ENCODE measurements around the gene PTCH1. TPM values are rescaled to one million over a fixed set of nuclear protein-coding genes. Genes with fewer than 3 reads are reported as not detected.

PTCH1 gene
- total RNA-seq, 2 experiments from 2014 or later, result 5.4 to 7.3 TPM

DNA sequence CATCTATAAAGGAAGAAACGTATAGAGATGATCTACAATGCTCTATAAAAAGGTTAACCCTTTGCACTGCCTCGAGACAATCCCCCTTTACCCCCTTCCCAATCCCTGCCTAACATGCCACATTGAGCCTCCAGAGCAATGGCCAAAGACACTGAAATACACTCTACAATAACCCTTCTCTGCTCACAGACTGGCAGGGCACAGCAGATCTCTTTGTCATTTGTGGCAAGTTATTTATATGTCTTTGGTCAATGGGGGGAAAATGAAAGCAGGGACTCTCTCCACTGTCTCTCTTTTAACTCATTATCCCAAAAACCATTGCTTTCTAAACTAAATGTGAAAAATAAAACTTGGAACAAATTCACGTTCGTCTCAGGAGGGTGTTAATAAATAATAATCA, 51.7 kb downstream of the PTCH1 start:
- H3K36me3 Mint-ChIP-seq (ENCODE audit: low read depth), result peaks cover 15% of the 10 kb centered on the region
- peaks cover 30% of the 10 kb centered on the region for H3K4me1 Mint-ChIP-seq (ENCODE audit: low read depth)
- CTCF ChIA-PET, result no interaction called here
- H3K27ac Mint-ChIP-seq, result no peak overlapping the region
- H3K9me3 Mint-ChIP-seq, result no peaks in the 10 kb centered on the region
- DNase-seq (no peak), ATAC-seq (no peak)
- H3K4me3 Mint-ChIP-seq, result no peak overlapping the region
- POLR2A ChIA-PET, result interaction anchor here (1.0 kb wide), 1 partner anchor 29 kb away, joined by 3 read pairs; no protein-coding TSS in a partner anchor
- peaks cover 1% of the 10 kb centered on the region for H3K27me3 Mint-ChIP-seq
- intact Hi-C loops (cut with micrococcal nuclease), result no loop called here
- TF ChIP-seq, protein P1, sequence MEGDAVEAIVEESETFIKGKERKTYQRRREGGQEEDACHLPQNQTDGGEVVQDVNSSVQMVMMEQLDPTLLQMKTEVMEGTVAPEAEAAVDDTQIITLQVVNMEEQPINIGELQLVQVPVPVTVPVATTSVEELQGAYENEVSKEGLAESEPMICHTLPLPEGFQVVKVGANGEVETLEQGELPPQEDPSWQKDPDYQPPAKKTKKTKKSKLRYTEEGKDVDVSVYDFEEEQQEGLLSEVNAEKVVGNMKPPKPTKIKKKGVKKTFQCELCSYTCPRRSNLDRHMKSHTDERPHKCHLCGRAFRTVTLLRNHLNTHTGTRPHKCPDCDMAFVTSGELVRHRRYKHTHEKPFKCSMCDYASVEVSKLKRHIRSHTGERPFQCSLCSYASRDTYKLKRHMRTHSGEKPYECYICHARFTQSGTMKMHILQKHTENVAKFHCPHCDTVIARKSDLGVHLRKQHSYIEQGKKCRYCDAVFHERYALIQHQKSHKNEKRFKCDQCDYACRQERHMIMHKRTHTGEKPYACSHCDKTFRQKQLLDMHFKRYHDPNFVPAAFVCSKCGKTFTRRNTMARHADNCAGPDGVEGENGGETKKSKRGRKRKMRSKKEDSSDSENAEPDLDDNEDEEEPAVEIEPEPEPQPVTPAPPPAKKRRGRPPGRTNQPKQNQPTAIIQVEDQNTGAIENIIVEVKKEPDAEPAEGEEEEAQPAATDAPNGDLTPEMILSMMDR (IDR thresholded peaks at IDR 0.05), result no peak

DNA sequence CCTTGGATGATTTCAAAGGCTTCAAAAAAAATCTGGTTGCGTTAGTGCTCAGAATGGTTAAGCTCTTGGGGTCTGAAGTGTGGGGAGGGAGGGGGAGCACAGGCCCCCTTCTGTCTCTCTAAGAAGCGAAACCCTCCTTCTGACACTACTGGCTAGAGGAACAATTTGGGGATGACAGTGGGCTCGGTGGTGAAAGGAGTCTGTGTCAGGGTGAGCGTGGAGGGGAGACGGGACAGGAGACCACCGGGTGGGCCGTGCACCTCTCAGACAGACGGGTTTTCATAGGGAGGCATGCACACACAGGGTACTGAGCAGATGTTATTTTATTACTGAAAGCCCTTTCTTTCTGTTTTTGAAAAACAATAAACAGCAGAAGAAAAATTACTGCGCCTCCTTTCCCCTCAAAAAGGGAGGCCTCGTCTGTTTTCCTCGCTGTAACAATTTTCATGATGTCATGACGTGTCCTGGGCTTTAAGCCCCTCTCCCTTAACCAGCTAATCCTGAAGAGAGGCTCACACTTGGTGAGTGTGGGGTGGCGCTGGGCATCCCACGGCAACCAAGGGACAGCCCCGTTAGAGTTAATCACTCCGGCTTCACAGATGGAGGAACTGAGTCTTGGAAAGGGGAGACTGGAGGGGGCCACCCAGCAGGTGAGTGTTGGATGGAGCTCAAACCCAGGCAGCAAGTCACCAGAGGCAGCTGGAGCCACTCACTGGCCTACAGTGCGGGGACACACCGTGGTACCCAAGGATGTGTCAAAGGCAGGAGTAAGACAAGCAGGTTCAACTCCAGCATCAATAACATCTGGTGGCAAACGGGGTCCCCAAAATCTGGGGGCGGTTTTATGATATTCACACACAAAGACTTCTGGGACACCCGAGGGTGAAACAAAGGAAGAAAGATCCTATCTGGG, 53.4 kb downstream of the PTCH1 start:
- Mint-ChIP-seq H3K9me3 (no peaks in the 10 kb centered on the region), H3K36me3 (ENCODE audit: low read depth) (peaks cover 12% of the 10 kb centered on the region), H3K27ac (peak overlapping the region; percentile 81), H3K4me3 (peak overlapping the region; percentile 65), H3K4me1 (ENCODE audit: low read depth) (peaks cover 30% of the 10 kb centered on the region), H3K27me3 (peaks cover 1% of the 10 kb centered on the region)
- intact Hi-C loops (cut with micrococcal nuclease), result loop anchor here (5.0 kb wide), 1 partner anchor 39 kb away; no protein-coding TSS in a partner anchor
- ChIA-PET POLR2A (interaction anchor here (0.7 to 2.6 kb wide), 5 partner anchors 13 to 120 kb away, joined by 3 to 10 read pairs (median 4); no protein-coding TSS in a partner anchor), CTCF (interaction anchor here (1.0 to 1.5 kb wide), 4 partner anchors 35 to 754 kb away, joined by 3 to 4 read pairs (median 4); no protein-coding TSS in a partner anchor)
- ATAC-seq, result peak; percentile 14
- TF ChIP-seq, protein P1 (IDR thresholded peaks at IDR 0.05), result no peak
- DNase-seq, result peak; percentile 17

DNA sequence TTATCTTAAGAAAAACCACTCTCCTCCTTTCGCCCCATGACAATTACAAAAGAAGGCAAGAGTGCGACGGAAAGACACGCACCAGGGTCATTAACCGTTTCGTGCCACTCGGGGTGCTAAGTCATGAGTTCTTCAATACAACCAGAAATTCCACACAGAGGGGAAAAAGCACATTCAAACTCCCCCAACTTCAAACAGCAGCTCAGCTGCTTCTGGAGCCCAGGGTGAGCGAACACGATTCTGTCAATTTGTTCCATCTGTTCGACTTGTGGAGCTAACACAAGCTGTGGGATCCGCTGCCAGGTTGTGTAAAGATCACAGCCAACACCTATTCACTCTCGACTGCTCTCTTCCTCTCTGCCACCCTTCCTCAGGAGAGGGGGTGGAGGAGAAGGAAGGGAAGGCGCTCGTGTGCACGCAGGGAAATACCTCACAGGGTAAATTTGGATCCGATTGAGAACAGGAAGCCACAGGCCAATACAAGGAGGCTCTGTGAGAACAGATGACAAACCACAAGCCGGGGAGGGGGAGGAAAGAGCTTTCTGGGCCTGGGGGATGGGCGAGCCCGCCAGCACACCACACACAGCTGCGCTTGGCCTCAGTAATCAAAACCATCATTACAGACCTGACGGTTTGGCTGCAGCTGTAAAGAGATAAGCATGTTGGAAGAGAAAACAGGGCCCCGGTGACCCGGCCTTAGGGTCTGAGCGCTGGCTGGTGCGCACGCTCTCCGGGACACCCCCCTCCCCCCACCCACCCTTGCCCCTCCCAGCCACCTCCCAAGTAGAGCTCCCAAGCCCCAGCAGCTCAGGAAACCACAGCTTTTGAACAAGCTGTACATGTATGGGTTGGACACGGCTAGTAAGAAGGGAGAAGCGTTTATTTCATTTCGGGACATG, 54.3 kb downstream of the PTCH1 start:
- POLR2A ChIA-PET, result interaction anchor here (0.7 to 2.6 kb wide), 5 partner anchors 14 to 168 kb away, joined by 3 to 10 read pairs (median 3); no protein-coding TSS in a partner anchor
- Mint-ChIP-seq H3K27me3 (peaks cover 1% of the 10 kb centered on the region), H3K4me3 (peak overlapping the region; percentile 65), H3K36me3 (ENCODE audit: low read depth) (peaks cover 13% of the 10 kb centered on the region), H3K4me1 (ENCODE audit: low read depth) (peaks cover 30% of the 10 kb centered on the region), H3K9me3 (no peaks in the 10 kb centered on the region), H3K27ac (peak overlapping the region; percentile 81)
- intact Hi-C loops (cut with micrococcal nuclease), result loop anchor here (5.0 kb wide), 1 partner anchor 40 kb away; no protein-coding TSS in a partner anchor
- TF ChIP-seq, protein P1 (IDR thresholded peaks at IDR 0.05), result no peak
- DNase-seq (peak; percentile 90), ATAC-seq (peak; percentile 92)
- CTCF ChIA-PET, result interaction anchor here (1.0 to 2.0 kb wide), 5 partner anchors 11 to 755 kb away, joined by 3 to 6 read pairs (median 4); no protein-coding TSS in a partner anchor

DNA sequence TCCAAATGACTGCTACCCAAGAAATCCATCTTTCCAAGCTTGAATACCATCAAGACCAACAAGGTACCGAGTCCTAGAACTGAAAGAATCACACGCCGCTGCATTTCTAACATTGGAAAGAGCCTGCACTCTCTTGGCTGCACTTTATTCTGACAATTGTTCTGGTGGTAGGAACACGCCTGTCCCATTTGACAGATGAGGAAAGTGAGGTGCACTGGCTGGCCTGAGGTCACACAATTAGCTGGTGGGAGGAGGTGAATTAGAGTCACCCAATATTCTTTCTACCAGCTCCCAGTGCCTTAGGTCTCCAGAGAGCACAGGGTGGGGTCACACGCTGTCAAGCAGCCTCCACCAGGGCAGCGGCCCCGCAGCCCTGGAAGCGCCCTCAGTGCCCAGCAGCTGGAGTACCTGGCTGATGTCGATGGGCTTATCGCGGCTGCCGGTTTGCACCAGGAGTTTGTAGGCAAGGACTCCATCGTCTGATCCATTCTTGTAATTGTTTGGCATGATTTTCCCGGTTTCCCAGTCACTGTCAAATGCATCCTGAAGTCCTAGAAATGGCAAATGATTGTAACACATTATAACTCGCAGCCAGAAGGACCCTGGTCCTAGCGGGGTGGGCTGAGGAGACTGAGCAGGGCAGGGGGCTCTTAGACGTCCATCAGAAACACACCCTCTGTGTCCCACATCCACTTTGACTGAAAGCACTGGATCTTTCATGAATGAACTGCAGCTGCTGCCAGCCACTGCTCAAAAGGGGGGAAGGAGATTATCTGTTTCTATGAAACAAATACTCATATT, 55.1 kb downstream of the PTCH1 start:
- Mint-ChIP-seq H3K27ac (peak overlapping the region; percentile 81), H3K36me3 (ENCODE audit: low read depth) (peaks cover 13% of the 10 kb centered on the region), H3K27me3 (peaks cover 1% of the 10 kb centered on the region), H3K4me3 (peak overlapping the region; percentile 65), H3K9me3 (no peaks in the 10 kb centered on the region), H3K4me1 (ENCODE audit: low read depth) (peaks cover 30% of the 10 kb centered on the region)
- TF ChIP-seq, protein P1 (IDR thresholded peaks at IDR 0.05), result no peak
- DNase-seq (no peak), ATAC-seq (no peak)
- intact Hi-C loops (cut with micrococcal nuclease), result loop anchor here (5.0 kb wide), 1 partner anchor 41 kb away; no protein-coding TSS in a partner anchor
- CTCF ChIA-PET, result interaction anchor here (1.5 to 2.0 kb wide), 2 partner anchors 10 to 126 kb away, joined by 4 to 6 read pairs; no protein-coding TSS in a partner anchor
- POLR2A ChIA-PET, result interaction anchor here (1.1 to 2.6 kb wide), 3 partner anchors 15 to 167 kb away, joined by 3 to 10 read pairs (median 7); no protein-coding TSS in a partner anchor

Measured in activated CD8-positive, alpha-beta T cell treated with anti-CD3 and anti-CD28 coated beads for 36 hours (primary cell).